ENCODE data around the gene ANKRD13B. TPM values are rescaled to one million over a fixed set of nuclear protein-coding genes. Genes with fewer than 3 reads are reported as not detected.
A peak's percentile ranks its signal among the peaks of the same experiment; 100 is the strongest.

ANKRD13B gene
- total and polyA plus RNA-seq, 2 of the 13 experiments (the other 11 are each of a cell fraction or from before 2014, with no cell fraction given): 1.7 to 1.8 TPM

GRCh38 chr17:29615492-29616299, 22.8 kb downstream of the ANKRD13B start (continued):
- TF ChIP-seq ZNF598 (CRISPR knock-in tag; IDR thresholded peaks at IDR 0.05; ENCODE audit: borderline replicate concordance) (no peak), ZNF616 (CRISPR knock-in tag; IDR thresholded peaks at IDR 0.05; ENCODE audit: low read depth) (0 out of 2 replicates have a peak, but pooled peaks have one; percentile 76), ZZZ3 (CRISPR knock-in tag; IDR thresholded peaks at IDR 0.05; ENCODE audit: borderline replicate concordance) (no peak), HIVEP1 (CRISPR knock-in tag; IDR thresholded peaks at IDR 0.05) (peak; percentile 64), ZUFSP (CRISPR knock-in tag; IDR thresholded peaks at IDR 0.05; ENCODE audit: borderline replicate concordance) (no peak), TOPORS (CRISPR knock-in tag; IDR thresholded peaks at IDR 0.05) (no peak), ZNF879 (CRISPR knock-in tag; IDR thresholded peaks at IDR 0.05) (0 out of 2 replicates have a peak, but pooled peaks have one; percentile 68), PLRG1 (conservative IDR thresholded peaks at IDR 0.05) (no peak), TIGD3 (CRISPR knock-in tag; IDR thresholded peaks at IDR 0.05; ENCODE audit: borderline replicate concordance) (no peak), ISX (CRISPR knock-in tag; conservative IDR thresholded peaks at IDR 0.05) (no peak), ZNF224 (CRISPR knock-in tag; IDR thresholded peaks at IDR 0.05) (no peak), ZNF563 (CRISPR knock-in tag; IDR thresholded peaks at IDR 0.05) (peak; percentile 62; the same call in 1 of the 2 replicates), CENPBD1 (CRISPR knock-in tag; IDR thresholded peaks at IDR 0.05; ENCODE audit: borderline replicate concordance, low read depth) (no peak), NFE2 (CRISPR knock-in tag; IDR thresholded peaks at IDR 0.05) (no peak), GFI1 (CRISPR knock-in tag; IDR thresholded peaks at IDR 0.05; ENCODE audit: borderline replicate concordance) (no peak), RERE (CRISPR knock-in tag; IDR thresholded peaks at IDR 0.05; ENCODE audit: low read depth) (no peak), ZNF414 (CRISPR knock-in tag; IDR thresholded peaks at IDR 0.05) (no peak)

Measured in HepG2 (cell line).